A549 (cell line): ENCODE measurements around the gene COL24A1.

Experiments
- HDAC2 ChIP-seq: fragments of 200-600 bp; sonication (generic); IDR thresholded peaks from 2 replicates; pipeline ENCODE4 v1.6.1; 2016
- MAFK ChIP-seq: fragments of 450-650 bp; IDR thresholded peaks from 2 replicates; pipeline ENCODE4 v1.6.1; 2014; ENCODE audit not compliant: partially characterized antibody
- RAD21 ChIP-seq, 2 experiments: fragments of >200 bp in 1 of 2; sonication (Bioruptor Twin) in 1 of 2; formaldehyde crosslinking in 1 of 2; IDR thresholded peaks in 1 of 2; conservative IDR thresholded peaks in 1 of 2; 2 replicates in 1 of 2; 3 replicates in 1 of 2; pipeline ENCODE4 v1.6.1; 2012 to 2018; ENCODE audit warnings: inconsistent platforms in 1 of 2
- SMC3 ChIP-seq: fragments of >200 bp; sonication (Bioruptor Twin); formaldehyde crosslinking; IDR thresholded peaks from 3 replicates; pipeline ENCODE4 v1.6.1; 2018; ENCODE audit warnings: inconsistent platforms

DNA sequence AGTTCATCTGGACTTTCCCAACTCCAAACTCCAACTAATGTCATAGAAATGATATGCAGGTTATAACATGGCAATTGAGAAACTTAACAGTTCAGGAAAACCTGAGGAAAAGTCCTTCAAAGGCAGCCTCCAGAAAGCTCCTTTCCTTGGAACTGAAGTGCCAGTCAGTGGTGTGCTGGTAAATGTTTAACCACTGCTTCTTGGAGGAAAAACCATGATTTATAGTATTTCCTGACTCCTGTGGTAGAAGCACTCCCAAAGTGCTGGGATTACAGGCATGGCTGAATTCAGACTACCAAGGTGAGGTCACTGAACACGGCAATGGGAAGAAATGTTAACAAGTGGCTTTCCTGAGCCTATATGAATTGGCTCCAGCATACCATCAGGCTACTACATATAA is 421.6 kb downstream of the COL24A1 start:
- TF ChIP-seq SMC3 (no peak), RAD21 (conservative IDR thresholded peaks at IDR 0.05 in 1 of 2, IDR thresholded peaks at IDR 0.05 in 1 of 2) (no peak), HDAC2 (no peak), MAFK (no peak)
